ENCODE results near the gene FAU.

Gene FAU

GRCh38 chr11:65104628-65105027 lies 17.3 kb downstream of the FAU start:
- DNase-seq, result no peak

GRCh38 chr11:65103476-65103875 lies 18.5 kb downstream of the FAU start:
- no peak for DNase-seq

GRCh38 chr11:65102142-65103095 lies 19.5 kb downstream of the FAU start:
- DNase-seq, result no peak

- DNase-seq, result no peak
These were observed 21.1 kb downstream of the FAU start for GRCh38 chr11:65100674-65101350.

- no peak for DNase-seq
These were observed 25.0 kb downstream of the FAU start for GRCh38 chr11:65096926-65097325.

GRCh38 chr11:65095974-65096806 lies 25.7 kb downstream of the FAU start, which contains the start of gene VPS51:
Gene VPS51 (plus strand): TSS chr11:65096214. CDS start chr11:65096251, 37 bp downstream.
- DNase-seq, result peak; percentile 77 to 78

- no peak for DNase-seq
These were observed 26.5 kb downstream of the FAU start for GRCh38 chr11:65095427-65095826.

- no peak for DNase-seq
These were observed 31.3 kb downstream of the FAU start for GRCh38 chr11:65090628-65091027.

- no peak for DNase-seq
These were observed 32.3 kb downstream of the FAU start for GRCh38 chr11:65089621-65090020.

- DNase-seq, result no peak
These were observed 34.1 kb downstream of the FAU start for GRCh38 chr11:65087827-65088226.

GRCh38 chr11:65087216-65087615 lies 34.7 kb downstream of the FAU start:
- DNase-seq, result no peak

GRCh38 chr11:65086809-65087208 lies 35.1 kb downstream of the FAU start:
- no peak for DNase-seq

GRCh38 chr11:65085446-65085845 lies 36.5 kb downstream of the FAU start:
- no peak for DNase-seq

- no peak for DNase-seq
These were observed 37.1 kb downstream of the FAU start for GRCh38 chr11:65084598-65085375.

GRCh38 chr11:65083834-65084597 lies 37.9 kb downstream of the FAU start, which contains the start of the genes CDCA5 and ZFPL1:
Gene CDCA5 (minus strand): TSS chr11:65084040. CDS start chr11:65083978, 62 bp downstream.
Gene ZFPL1 (plus strand): TSS chr11:65084222. CDS start chr11:65084699, 477 bp downstream.
- peak; percentile 95 to 96 for DNase-seq

- DNase-seq, result no peak
These were observed 38.6 kb downstream of the FAU start for GRCh38 chr11:65083134-65083833.

- DNase-seq, result no peak
These were observed 43.1 kb downstream of the FAU start for GRCh38 chr11:65078786-65079342.

GRCh38 chr11:65078151-65078550 lies 43.8 kb downstream of the FAU start:
- peak; percentile 67 for DNase-seq

- no peak for DNase-seq
These were observed 44.5 kb downstream of the FAU start for GRCh38 chr11:65077451-65077850.

- no peak for DNase-seq
These were observed 49.3 kb downstream of the FAU start for GRCh38 chr11:65072631-65072966.

Data from stimulated activated CD4-positive, alpha-beta T cell treated with anti-CD3 and anti-CD28 coated beads, Interleukin-2, amount 100 ng/mL, for 48 hours (primary cell).